NK-92 (cell line): Measurements from ENCODE around the gene UNKL.
A peak's percentile ranks its signal among the peaks of the same experiment; 100 is the strongest.

Experiments used
- DNase-seq: peaks from one replicate; lab custom pipeline; 2025; ENCODE audit not compliant: unreplicated experiment; lab: John Stamatoyannopoulos, UW

Gene UNKL

DNA sequence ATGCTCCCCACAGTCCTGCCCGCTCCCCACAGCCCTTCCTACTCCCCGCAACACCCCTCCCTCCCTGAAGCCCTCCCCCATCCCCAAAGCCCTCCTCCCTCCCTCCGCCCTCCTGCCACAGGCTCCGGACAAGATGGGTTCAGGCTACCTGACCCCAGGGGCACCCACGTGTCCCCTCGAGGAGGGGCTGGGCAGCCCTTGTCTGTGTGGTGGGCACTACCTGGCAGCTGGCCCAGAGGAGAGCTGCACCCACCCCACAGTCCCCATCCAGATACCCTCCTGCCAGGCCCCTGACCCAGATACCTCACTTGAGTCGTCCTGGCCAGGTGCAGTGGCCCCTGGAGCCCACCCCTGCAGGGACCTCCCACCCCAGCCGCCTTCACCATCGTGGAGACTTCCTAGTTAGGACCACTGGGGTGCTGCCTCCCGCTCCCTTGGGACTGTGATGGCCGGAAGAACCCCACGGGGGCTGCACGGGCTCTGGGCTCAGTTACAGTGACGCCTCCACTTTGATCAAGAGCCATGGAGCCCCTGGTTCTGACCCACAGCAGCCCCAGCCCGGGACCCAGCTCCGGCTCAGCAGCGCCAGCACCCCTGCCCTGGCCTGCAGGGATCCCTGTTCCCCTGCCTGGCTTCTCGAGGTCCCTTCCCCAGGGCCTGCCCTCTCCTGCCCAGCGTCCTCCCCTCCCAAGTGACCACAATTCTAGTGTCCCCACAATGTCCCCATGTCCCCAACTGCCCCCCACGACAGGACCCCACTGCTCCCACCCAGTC lies 17.2 kb upstream of the UNKL start:
- no peak for DNase-seq

DNA sequence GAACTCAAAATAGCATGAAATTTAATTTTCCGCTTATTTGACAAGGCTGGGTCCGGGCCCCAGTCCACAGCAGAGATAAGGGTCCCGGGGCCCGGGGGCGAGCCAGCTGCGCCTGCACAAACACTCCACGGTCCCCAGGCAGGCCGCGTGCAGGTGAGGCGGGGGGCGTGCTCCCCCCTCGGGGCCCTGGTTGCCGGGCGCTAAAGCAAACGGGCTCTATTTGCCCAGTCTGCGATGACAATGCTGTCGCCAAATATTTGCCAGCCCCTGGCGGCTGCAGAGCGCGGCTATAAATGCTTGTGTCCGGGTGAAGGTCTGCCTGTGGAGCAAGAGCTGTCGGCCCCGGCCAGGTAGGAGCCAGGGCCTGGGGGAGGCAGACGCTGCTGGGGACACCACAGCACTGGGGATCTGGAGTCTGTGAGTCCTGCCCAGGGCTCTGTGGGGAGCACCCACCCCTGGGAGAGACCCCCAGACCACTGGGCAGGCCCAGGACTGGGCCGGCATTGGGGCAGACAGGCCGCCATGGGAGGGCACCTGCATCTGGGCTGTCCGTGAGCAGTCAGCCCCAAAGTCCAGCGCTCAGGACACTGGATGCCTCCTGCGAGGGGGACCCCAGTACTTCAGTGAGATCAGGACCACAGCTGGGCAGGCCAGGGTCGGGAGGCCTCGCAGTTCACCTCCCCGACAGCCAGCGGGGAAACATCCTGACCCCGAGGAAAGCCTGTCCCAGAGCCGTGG lies 16.4 kb upstream of the UNKL start, which contains the start of gene PERCC1:
Gene PERCC1 (plus strand): TSS at position 320 of the 738 bp plus-strand sequence. CDS start 1,516 bp downstream, outside the sequence.
- DNase-seq = no peak

DNA sequence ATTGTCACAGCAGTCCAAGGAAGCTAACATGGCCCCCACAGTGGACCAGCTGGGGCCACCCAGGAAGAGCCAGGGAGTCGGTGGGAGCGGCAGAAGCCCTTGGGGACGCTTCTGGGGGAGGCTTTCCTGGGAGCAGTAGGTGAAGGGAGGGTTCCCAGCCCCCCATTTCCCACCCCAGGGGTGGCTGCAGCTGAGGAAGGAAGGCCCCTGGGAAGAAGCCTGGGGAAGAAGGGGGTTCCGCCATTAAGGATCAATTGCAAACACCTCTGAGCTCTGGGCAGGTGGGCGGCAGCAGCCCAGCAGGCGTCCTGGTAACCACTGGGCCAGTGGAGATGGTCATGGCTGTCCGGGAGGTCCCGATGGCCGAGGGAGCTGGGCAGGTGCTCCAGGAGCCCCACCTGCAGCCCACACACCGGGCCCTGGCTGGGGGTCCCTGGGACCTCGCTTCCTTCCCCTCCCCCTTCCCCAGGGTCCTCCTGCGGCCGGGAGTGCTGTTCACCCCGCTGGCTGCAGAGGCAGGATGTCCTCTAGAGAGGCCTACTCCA lies 15.8 kb upstream of the UNKL start:
- DNase-seq = no peak

DNA sequence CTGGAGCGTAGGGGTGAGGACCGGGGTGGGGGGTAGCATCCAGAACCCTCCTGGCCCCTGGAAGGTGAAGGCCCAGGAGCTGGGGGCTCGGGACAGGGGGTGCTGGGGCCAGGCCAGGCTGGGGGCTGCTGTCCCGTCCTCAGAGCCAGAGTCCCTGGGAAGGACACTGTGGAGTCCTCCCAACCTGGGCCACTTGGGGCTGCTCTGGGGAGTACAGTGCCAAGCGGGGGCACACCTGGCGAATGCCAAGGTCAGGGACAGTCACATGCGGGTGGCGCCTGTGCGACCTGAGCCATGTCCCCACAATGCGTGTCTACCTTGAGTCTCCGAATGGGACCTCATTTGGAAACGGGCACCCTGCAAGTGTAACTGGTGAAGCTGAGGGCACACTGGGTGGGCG lies 15.1 kb upstream of the UNKL start:
- DNase-seq = no peak

DNA sequence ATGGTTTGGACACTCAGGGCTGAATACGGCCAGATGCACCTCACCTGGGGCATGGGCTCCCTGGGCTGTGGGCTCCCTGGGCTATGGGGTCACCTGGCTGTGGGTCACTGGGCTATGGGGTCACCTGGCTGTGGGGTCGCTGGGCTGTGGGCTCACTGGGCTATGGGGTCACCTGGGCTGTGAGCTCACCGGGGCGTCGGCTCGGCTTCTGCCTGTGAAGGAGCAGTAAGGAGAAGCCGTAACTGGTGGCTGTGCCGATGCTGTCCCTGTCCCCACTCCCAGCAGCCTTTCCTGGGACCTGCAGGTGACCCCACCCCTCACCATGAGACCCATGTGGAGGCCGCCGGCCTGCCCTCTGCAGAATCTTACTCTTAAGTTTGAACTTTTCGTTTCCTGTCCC lies 14.5 kb upstream of the UNKL start:
- no peak for DNase-seq

DNA sequence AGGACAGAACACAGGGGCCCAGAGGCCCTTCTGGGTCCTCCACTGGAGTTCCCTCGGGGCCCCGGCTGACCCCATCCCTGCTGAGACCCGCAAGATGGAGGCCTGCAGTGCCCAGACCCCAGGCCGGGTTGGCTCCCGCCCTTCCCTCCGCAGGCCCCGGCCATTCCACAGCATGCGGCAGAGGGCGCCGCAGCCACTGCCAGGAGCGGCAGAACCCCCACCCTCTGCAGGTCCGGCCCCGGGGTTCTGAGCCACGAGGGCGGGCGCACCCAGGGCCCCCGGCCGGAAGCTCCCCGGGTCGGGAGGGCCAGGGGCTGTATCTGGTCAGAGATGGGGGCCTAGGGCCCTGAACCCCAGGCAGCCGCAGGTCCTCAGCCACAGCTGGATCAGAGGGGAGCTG lies 14.0 kb upstream of the UNKL start:
- no peak for DNase-seq

DNA sequence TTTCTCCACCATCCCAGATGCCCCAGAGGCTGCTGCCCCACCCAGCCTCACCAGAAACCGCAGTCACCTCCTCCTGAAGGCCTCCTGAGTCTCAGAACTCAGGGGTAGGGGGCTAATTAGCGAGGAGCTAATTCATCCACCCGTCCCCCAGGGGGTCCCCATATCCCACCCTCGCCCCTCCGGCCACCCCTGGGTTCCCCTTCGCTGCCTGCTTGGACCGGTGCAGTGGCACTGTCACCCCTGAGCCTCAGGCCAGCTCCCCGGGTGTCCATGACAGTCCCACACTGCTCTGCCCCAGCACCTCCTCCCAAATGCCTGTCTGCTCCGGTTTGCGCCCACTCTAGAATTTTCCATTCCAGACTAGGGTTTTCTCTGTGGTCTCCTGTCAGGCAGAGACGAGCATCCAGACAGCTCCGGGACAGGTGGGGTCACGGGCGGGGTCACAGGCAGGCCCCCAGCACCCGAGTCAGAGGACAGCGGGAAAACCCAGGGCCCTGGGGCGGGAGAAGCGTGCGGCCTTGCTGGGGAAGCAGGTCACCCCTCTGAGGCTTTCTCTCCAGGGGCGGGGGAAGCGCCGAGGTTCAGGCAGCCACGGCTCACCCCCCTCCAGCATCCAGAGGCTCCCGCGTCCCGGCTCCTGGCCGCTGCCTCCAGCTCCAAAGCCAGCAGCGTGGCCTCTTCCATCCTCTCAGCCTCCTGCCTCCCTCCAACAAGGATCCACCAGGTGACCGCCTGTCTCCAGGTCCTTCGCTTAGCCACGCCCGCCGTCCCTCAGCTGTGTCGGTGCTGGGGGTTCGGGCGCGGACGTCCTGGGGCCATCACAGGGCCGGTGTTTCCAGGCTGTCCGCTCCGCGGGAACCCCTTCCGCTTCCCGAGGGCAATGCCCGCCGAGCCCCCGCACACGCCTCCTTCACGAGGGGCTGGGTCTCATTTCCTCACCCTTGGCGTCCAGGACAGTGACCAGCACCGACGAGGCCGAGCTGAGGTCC lies 13.3 kb upstream of the UNKL start:
- no peak for DNase-seq

DNA sequence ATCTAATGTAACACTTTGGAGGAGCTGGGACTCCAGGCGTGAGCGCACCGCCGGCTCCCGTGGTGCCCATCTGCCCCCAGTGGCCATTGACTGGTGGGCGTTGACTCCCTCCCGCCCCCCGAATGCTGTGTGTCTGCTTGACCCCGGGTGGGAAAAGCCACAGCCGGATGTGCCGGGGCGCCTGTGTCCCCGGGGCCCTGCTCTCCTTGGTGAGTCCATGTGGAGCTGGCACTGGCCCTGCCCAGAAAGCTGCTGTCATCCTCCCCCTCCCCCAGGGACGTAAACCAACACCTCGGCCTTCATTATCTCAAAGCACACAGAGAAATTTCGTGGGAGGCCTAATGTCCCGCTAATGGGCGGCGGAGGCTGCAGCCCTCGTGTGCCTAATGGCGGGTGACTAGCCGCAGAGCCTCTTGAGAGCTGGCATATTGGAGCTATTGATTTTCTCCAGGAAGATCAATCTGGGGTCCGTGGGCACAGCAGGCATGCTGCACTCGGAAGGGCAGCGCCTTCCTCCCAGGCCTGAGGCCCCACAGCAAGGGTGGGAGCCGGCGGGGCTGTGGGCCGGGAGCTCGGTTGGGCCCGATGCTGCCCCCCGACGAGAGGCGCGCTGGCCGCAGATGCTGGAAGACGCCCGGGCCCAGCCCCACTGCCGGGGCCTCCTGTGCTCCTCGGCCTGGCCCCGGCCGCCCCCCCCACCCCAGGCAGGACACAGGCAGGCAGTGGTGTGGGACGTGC lies 12.4 kb upstream of the UNKL start:
- no peak for DNase-seq

DNA sequence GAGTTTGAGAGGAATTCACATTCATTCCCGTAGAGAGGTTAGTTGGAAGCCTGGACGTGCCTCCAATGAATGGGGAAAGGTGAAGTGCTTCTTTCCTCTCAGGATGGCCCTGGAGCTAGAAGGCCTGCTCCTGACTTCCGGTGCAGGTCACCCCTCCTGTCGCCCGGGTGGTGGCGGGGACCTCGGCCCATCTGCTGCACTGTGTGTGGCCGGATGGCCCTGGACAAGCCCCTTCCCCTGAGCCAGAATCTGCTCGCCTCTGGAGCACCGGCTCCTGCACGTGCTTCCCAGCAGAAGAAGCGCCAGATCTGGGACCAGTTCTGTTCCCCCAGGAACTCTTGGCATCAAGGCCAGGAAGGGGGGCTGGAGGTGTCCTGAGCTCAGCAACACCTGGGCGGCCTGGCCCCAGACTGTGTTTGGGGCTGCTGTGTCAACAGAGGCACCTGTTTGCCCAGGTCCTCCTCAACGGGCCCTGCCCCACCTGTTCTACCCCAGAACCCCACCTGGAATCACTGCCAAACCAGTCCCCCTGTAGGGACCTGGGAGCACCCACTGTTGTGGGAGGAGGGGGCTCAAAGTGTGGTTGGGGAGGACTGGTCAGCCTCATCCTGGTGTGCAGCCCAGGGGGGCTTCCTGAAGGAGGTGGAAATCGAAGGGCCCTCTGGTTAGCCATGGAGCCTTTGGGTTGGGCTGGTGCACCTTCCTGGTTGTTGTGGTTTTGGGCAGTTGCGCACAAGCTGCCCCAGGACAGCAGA lies 11.3 kb upstream of the UNKL start:
- DNase-seq = no peak

DNA sequence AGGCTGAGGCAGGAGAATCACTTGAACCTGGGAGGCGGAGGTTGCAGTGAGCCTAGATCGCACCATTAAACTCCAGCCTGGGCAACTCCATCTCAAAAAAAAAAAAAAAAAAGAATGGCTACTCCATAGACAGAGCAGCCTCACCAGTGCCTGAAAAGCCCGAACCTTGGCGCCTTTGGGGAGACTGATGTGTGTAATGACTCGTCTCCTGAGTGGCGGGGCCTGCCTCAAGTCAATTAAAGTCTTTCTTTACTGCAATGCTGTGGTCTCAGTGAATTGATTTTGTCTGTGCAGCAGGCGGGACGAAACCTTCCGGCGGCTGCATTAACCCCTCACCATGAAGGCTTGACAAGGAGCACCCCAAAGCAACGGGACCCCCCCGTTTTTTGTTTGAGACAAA lies 9.5 kb upstream of the UNKL start:
- no peak for DNase-seq

DNA sequence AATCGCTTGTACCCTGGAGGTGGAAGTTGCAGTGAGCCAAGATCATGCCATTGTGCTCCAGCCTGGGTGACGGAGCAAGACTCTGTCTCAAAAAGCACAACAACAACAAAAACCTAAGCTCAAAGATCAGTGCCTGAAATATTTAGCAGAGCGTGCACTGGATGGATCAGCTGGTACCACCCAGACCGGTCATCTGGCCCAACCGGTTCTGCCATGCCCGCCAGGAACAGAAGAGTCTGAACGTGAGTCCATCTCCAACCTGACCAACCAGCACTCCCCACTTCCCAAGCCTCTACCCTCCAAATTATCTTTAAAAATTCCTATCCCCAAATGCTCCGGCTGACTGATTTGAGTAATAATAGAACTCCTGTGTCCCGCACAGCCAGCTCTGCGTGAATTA lies 7.6 kb upstream of the UNKL start:
- no peak for DNase-seq

DNA sequence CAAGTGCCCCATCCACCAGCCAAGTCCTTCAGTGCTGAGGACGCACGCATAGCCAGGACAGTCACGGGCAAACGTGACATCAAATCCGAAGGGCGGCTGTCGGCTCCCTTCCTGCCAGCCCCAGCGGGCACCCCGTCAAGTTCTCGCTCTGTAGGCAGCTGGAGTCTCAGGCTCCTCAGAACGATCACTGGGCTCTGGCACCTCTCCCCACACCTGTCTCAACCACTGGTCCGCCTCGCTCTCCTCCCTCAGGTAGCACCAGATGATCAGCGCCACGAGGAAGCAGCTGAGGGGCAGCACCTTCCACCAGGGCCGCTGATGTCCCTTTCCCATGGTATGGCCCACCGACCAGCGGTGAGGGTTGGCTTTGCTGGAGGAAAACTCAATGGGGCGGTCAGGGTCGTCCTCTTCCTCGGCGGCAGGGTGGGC lies 5.6 kb upstream of the UNKL start:
- no peak for DNase-seq

DNA sequence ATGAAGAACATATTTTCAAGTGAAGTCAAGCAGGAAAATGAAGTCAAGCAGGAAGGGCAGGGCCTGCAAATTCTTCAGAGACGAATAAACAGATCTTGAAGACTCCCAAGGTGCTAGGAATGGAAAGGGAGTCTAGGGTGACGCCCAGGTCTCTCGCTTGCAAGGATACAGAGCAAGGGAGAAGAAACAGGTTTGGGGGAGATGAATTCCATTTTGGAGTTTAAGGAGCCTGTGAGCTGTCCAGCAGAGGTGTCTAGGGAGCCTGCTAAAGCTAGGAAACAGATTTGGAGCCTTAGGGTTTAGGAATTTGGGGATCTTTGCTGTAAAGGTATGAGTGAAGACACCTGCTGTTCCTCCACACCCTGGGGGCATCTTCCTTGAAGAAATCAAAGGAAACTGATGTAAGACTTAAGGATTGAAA lies 2.0 kb upstream of the UNKL start:
- no peak for DNase-seq

DNA sequence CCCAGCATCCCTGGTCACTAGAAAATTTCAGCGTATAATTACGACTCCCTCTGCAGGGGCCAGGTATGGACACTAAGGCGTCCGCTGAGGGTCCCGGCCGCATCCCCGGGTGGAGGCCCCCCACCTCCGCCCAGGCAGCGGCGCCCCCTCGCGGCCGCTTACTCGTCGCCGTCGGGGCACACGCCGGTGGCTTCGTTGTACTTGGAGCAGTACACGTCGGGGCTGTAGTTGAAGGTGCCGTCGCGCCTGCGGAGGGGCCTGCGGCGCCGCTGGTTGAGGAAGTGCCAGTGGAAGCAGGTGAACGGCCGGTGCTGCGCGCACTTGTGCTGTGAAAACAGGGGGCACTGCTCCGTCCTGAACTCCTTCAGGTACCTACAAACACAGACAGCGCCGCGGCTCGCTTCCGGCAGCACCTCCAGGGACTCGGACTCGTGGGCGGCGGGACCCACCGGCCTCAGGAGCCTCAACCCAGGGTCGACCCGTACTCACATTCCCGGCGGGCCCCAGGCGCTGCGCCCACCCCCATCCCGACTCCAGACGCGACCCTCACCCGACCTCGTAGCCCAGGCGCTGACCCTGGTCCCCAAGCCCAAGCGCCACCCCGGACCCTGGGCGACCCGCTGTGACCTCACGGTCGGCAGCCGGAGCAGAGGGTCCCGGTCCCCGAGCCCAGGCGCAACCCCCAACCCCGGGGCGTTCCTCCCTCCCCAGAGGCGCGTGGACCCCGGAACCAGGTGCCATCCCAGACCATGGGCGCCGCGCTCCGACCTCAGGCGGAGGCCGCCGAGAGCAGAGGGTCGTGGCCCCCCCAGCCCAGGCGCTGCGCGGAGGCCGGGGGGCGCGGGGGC lies 596 bp downstream of the UNKL start:
- DNase-seq = no peak

DNA sequence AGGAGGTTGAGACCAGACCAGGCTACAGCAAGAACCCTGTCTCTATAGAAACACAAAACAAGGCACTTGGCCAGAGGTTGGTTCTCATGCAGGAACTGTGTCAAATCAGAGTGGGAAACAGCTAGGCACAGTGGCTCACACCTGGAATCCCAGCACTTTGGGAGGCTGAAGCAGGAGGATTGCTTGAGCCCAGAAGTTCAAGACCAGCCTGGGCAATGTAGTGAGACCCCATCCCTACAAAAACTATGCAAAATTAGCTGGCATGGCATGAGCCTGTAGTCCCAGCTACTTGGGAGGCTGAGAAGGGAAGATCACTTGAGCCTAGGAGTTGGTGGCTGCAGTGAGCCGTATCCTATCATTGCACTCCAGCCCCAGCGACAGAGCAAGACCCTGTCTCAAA lies 1.7 kb downstream of the UNKL start:
- DNase-seq = no peak

DNA sequence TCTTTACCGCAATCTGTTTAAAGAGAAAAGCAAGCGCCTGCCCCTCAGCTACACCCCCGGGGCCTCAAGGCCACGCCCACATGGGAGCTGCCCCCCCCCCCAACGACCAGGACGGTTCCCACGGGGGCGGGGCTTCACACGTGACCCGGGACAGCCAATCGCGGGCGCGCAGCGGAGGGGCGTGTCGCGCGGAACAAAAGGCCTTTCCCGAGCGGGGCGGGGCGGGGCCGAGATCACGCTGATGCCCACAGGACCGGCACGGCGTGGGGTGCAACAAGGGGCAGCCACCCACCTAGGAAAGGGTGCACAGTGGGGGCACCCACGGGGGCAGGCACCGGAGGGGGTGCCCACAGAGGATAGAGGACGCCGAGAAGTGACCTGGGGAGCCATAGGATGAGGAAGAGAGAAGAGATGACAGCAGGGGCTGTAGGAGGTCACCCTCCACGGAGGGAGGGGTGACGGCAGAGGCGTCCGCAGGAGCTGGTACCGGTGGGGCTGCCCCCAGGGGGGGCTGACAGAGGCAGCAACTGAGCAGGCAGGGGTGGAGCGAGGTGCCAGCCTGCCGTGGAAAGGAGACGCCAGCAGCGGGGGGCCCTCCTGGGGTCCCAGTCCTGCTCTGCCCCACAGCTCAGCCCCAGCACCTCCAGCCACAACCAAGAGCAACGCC lies 6.2 kb downstream of the UNKL start:
- peak; percentile 67 for DNase-seq

DNA sequence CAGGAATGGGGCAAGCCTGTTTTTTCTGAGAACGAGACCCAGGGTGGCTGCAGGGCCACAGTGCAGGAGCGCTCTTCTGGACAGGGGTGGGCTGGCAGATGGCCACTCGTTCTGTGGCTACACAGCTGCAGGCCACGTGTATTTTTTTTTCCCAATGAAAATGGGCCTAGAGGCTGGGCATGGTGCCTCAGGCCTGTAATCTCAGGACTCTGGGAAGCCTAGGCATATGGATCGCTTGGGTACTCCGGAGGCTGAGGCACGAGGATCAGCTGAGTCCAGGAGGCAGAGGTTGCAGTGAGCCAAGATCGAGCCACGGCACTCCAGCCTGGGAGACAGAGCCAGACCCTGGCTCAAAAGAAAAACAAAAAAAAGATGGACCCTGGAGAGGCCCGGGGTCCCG lies 6.8 kb downstream of the UNKL start:
- DNase-seq = no peak

DNA sequence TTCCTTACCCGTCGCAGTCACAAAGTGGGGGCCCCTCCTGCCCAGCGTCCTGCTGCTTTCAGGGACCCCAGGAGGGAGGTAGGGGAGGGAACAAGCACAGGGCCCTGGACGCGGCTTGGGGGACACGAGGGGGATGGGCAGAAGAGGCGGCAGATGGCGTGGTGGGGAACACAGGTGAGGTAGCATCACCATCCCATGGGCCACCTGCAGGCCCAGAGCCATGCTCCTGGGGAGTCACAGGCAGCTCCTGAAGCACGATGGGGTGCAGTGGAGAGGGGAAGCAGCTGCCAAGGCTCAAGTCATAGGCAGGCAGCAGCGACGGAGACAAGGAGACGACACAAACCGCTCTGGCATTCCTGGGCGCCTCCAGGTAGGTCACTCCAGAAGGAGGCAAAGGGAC lies 10.8 kb downstream of the UNKL start:
- DNase-seq = no peak
